HepG2 (cell line): Measurements from ENCODE around the gene AQP6. TPM values are rescaled to one million over a fixed set of nuclear protein-coding genes. Genes with fewer than 3 reads are reported as not detected.

Source experiments
- ATAC-seq: fragments of 200-7000 bp; cut with Tn5 transposase; 3 replicates; pipeline ENCODE4 v1.9.1; 2020; ENCODE audit warnings: mild to moderate bottlenecking, moderate library complexity
- BruUV-seq: library from RNA; stranded (reverse); fragments of 400-500 nt; replicated peaks from 2 replicates; lab custom pipeline; 2021; lab: Mats Ljungman, UMichigan
- CTCF ChIA-PET: fragments of 300-600 bp; formaldehyde crosslinking; extraction: SDS; loops from one replicate; lab custom pipeline; 2021; ENCODE audit warnings: low total read pairs, inconsistent platforms, low intra/inter-chr PET ratio; lab: Yijun Ruan, JAX
- POLR2A ChIA-PET: fragments of 350-600 bp; sonication (Branson Sonifier 250); formaldehyde crosslinking; loops from one replicate; lab custom pipeline; 2020; ENCODE audit warnings: antibody characterized with exemption, inconsistent platforms; lab: Yijun Ruan, JAX
- DNase-seq: peaks from one replicate; pipeline ENCODE4 v3.0.0-alpha.2; 2015; ENCODE audit warnings: low spot score
- FAIRE-seq: peaks from 3 replicates; lab custom pipeline; 2011; peaks lifted over from hg19 to GRCh38; lab: Jason Lieb, UNC
- H2AFZ ChIP-seq: one replicate; pipeline ENCODE4 v1.6.1; 2011; ENCODE audit warnings: low read length, inconsistent platforms
- H3K27ac ChIP-seq: fragments of 300-600 bp; 3 replicates; pipeline ENCODE4 v1.8.0; 2011; ENCODE audit warnings: mixed run types, mild to moderate bottlenecking, mixed read lengths, low read length, inconsistent platforms; ENCODE audit not compliant: insufficient read depth; ENCODE audit errors: extremely low read length
- H3K27me3 ChIP-seq, 2 experiments: fragments of 200-600 bp in 1 of 2; 2 replicates in 1 of 2; 3 replicates in 1 of 2; pipeline versions ENCODE4 v1.6.0 to v1.8.0; 2011; ENCODE audit warnings: low read length in 2 of 2, mild to moderate bottlenecking in 2 of 2, moderate library complexity in 2 of 2, inconsistent platforms in 1 of 2; ENCODE audit not compliant: insufficient read depth in 2 of 2, control insufficient read depth in 1 of 2
- H3K36me3 ChIP-seq, 2 experiments: fragments of 200-600 bp in 1 of 2; replicated peaks in 1 of 2; 2 replicates in 1 of 2; 3 replicates in 1 of 2; pipeline versions ENCODE4 v1.5.1 to v1.8.0; 2011; ENCODE audit warnings: low read length in 2 of 2, inconsistent platforms in 1 of 2; ENCODE audit not compliant: insufficient read depth in 2 of 2, control insufficient read depth in 1 of 2
- H3K4me1 ChIP-seq: 2 replicates; pipeline ENCODE4 v1.5.1; 2012; ENCODE audit warnings: low read length, inconsistent platforms; ENCODE audit not compliant: insufficient read depth
- H3K4me2 ChIP-seq: 2 replicates; pipeline ENCODE4 v1.6.0; 2011; ENCODE audit warnings: low read depth, low read length, inconsistent platforms
- H3K4me3 ChIP-seq, 3 experiments: fragments of 200-600 bp in 1 of 3; sonication (generic), shearing (Covaris generic) in 1 of 3; replicated peaks in 1 of 3; 2 replicates each; pipeline ENCODE4 v1.5.1; 2011 to 2016; ENCODE audit warnings: low read length in 3 of 3, inconsistent platforms in 2 of 3, low read depth in 2 of 3, mild to moderate bottlenecking in 2 of 3, control low read depth in 1 of 3, mixed read lengths in 1 of 3; ENCODE audit not compliant: insufficient read depth in 1 of 3
- H3K79me2 ChIP-seq: one replicate; pipeline ENCODE4 v1.6.1; 2011; ENCODE audit warnings: low read length, inconsistent platforms; ENCODE audit not compliant: insufficient read depth
- H3K9ac ChIP-seq: 2 replicates; pipeline ENCODE4 v1.6.0; 2011; ENCODE audit warnings: mild to moderate bottlenecking, low read depth, low read length, inconsistent platforms; ENCODE audit not compliant: insufficient read depth
- H3K9me3 ChIP-seq: 2 replicates; pipeline ENCODE4 v1.5.1; 2012; ENCODE audit warnings: mild to moderate bottlenecking, low read length
- H4K20me1 ChIP-seq: 2 replicates; pipeline ENCODE4 v1.6.0; 2011; ENCODE audit warnings: inconsistent platforms, mild to moderate bottlenecking, low read length, moderate library complexity; ENCODE audit not compliant: insufficient read depth
- ATF7 ChIP-seq, 2 experiments: fragments of 450-650 bp in 1 of 2; sonication (generic) in 1 of 2; formaldehyde crosslinking in 1 of 2; IDR thresholded peaks; 2 replicates each; pipeline versions ENCODE4 v1.4.0 to v1.6.1; 2016 to 2020; ENCODE audit warnings: antibody characterized with exemption in 1 of 2, mild to moderate bottlenecking in 1 of 2, missing genetic modification reagents in 1 of 2
- CEBPB ChIP-seq: IDR thresholded peaks from 2 replicates; pipeline ENCODE4 v1.6.1; 2011; ENCODE audit warnings: low read depth, low read length, improper control_type of control experiment, borderline replicate concordance
- HNRNPK ChIP-seq: fragments of 200-400 bp; formaldehyde crosslinking; IDR thresholded peaks from 2 replicates; pipeline ENCODE4 v1.6.1; 2018; ENCODE audit warnings: low read length, low read depth, moderate library complexity, mild to moderate bottlenecking; ENCODE audit not compliant: poor library complexity, severe bottlenecking
- NCOR1 ChIP-seq: fragments of 200-600 bp; sonication (generic); IDR thresholded peaks from 2 replicates; pipeline ENCODE4 v1.7.0; 2017; ENCODE audit warnings: antibody characterized with exemption, low read length, borderline replicate concordance
- NR2F2 ChIP-seq: IDR thresholded peaks from 2 replicates; pipeline ENCODE4 v1.6.1; 2012; ENCODE audit warnings: low read depth, inconsistent platforms, borderline replicate concordance
- PPARG ChIP-seq: conservative IDR thresholded peaks from 2 replicates; pipeline ENCODE4 v1.6.1; 2016; ENCODE audit warnings: missing biosample characterization, missing genetic modification reagents
- RBM22 ChIP-seq: fragments of 200-400 bp; formaldehyde crosslinking; optimal IDR thresholded peaks from 2 replicates; pipeline ENCODE3; 2017; ENCODE audit warnings: mild to moderate bottlenecking, low read length, moderate library complexity
- ZBTB3 ChIP-seq: sonication (generic); formaldehyde crosslinking; IDR thresholded peaks from 2 replicates; pipeline ENCODE4 v1.4.0; 2020; ENCODE audit warnings: low read depth, mild to moderate bottlenecking, moderate library complexity, missing genetic modification reagents, borderline replicate concordance
- ZFAT ChIP-seq: sonication (generic); formaldehyde crosslinking; conservative IDR thresholded peaks from 2 replicates; pipeline ENCODE4 v1.8.1; 2023; ENCODE audit warnings: missing genetic modification reagents, inconsistent platforms
- ZNF563 ChIP-seq: sonication (generic); formaldehyde crosslinking; IDR thresholded peaks from 2 replicates; pipeline ENCODE4 v1.8.0; 2022; ENCODE audit warnings: mild to moderate bottlenecking, moderate library complexity, missing genetic modification reagents
- ZNF670 ChIP-seq: sonication (generic); formaldehyde crosslinking; IDR thresholded peaks from 2 replicates; pipeline ENCODE4 v1.8.0; 2022; ENCODE audit warnings: mild to moderate bottlenecking, missing genetic modification reagents, borderline replicate concordance
- WGBS: methylation state at CpG from one replicate; pipeline ENCODE4 v1.1.6; 2017; ENCODE audit warnings: low lambda C conversion rate; 5-methylcytosine and 5-hydroxymethylcytosine counted together
- in situ Hi-C: cut with HindIII; loops from 2 replicates; pipeline ENCODE4 v1.10.0; 2017; ENCODE audit warnings: low pct_unique_long_range_greater_than_20kb; ENCODE audit not compliant: extremely low pct_ligation_motif_present
- intact Hi-C: fragments of 100-400 bp; cut with micrococcal nuclease; formaldehyde crosslinking; loops from one replicate; pipeline ENCODE4 v1.10.0; 2022; ENCODE audit not compliant: unreplicated experiment
- polyA plus RNA-seq, 8 experiments: library from polyadenylated mRNA; depleted of rRNA in 3 of 8; stranded (reverse) in 7 of 8; unstranded in 1 of 8; fragments of >200 nt; fragmentation: Illumina TruSeq in 4 of 8; extraction: Trizol in 4 of 8; gene quantifications; 2 replicates each; pipeline versions ENCODE4 v1.2.1 to v1.2.3, GENCODE V29; 2011 to 2016; ENCODE audit warnings: low read depth in 4 of 8, missing spikeins in 1 of 8, mixed read lengths in 1 of 8; ENCODE audit not compliant: insufficient read depth in 1 of 8
- total RNA-seq, 5 experiments: library from RNA; depleted of rRNA; stranded (reverse); fragments of >200 nt; fragmentation: Illumina TruSeq; extraction: Trizol; gene quantifications; 2 replicates each; pipeline ENCODE4 v1.2.3, GENCODE V29; 2016; ENCODE audit warnings: low read depth in 1 of 5
- TF ChIP-seq, protein P1 (sequence below): fragments of 450-650 bp; IDR thresholded peaks from 2 replicates; pipeline ENCODE4 v1.6.1; 2017
- TF ChIP-seq, protein P2 (sequence below): sonication (generic); formaldehyde crosslinking; IDR thresholded peaks from 2 replicates; pipeline ENCODE4 v1.5.0; 2020; ENCODE audit warnings: missing genetic modification reagents

Gene AQP6
- total and polyA plus RNA-seq, 2 of the 13 experiments (the other 11 are each of a cell fraction or from before 2014, with no cell fraction given), result 0.32 to 1.3 TPM

DNA sequence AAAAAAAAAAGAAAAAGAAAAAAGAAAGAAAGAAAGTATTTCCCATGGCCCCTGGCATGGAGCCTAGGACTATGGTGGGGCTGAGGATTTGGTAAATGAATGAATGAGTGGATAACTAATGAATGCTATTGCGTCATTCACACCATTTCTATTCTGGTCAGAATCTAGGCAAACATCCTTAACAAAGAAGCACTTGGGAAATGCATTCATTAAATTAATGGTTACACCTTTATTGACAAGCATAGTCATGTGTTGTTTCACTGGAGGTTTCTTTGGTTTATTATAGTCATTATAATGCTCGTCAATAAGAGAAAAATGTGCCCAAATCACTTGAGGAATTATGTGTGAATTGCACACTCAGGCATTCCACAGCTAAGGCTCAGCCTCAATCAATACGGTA is 35.8 kb upstream of the AQP6 start:
- H3K27ac ChIP-seq, result no peak overlapping the region
- ATAC-seq, result no peak
- ChIA-PET CTCF (no interaction called here), POLR2A (no interaction called here)
- H3K4me3 ChIP-seq, result no peak overlapping the region
- H2AFZ ChIP-seq, result no peak overlapping the region
- H4K20me1 ChIP-seq, result no peaks in the 10 kb centered on the region
- no peaks in the 10 kb centered on the region for H3K79me2 ChIP-seq
- FAIRE-seq, result no peak
- no peaks in the 10 kb centered on the region for H3K9me3 ChIP-seq
- BruUV-seq, result no TSS peak
- no peak for TF ChIP-seq HNRNPK
- TF ChIP-seq CEBPB, result peak; percentile 47; the same call in 1 of the 2 replicates
- TF ChIP-seq ATF7 (IDR thresholded peaks at IDR 0.05), result peak; percentile 61; the same call in 1 of the 2 replicates
- TF ChIP-seq ATF7 (CRISPR knock-in tag; IDR thresholded peaks at IDR 0.05), result no peak
- no peak overlapping the region for H3K4me2 ChIP-seq
- no peaks in the 10 kb centered on the region for H3K36me3 ChIP-seq
- intact Hi-C loops (no loop called here), in situ Hi-C loops (no loop called here)
- H3K4me1 ChIP-seq, result peaks cover 7% of the 10 kb centered on the region
- no peaks in the 10 kb centered on the region for H3K27me3 ChIP-seq
- WGBS, result 24% methylated on average over 3 of the region's 3 CpGs
- no peak for DNase-seq
- no peak overlapping the region for H3K9ac ChIP-seq

DNA sequence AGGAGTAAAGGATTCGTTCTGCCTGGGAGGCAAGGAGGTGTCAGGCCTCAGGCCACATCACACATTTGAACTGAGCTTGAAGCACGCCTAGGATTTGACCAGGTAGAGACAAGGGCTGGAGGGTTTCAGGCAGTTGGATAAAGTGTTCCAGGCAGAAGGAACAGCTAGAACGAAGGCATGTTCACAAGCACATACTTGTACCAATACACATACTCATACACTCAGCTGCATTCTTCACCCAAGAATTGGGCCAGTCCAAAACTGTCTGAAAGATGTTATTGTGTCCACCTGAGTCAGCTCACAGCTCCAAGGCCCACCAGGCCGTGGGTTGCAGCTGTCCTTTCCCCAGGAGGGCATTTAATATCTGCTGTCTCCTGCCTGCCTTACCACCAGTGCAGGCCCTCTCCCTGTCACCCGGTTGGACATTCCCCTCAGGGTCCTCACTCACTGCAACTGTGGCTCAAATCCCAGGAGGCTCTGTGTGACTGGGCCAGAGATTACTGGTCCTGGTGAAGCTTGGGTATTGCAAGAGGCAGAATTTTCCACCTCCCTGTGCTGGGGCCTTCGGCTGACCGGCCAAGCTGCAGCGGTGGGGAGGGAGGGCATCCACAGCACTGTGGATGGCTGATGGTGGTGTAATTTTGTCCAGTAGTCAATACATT is 35.0 kb upstream of the AQP6 start:
- intact Hi-C loops, result no loop called here
- 24% methylated on average over 4 of the region's 8 CpGs for WGBS
- Histone ChIP-seq H3K79me2 (no peaks in the 10 kb centered on the region), H3K9me3 (no peaks in the 10 kb centered on the region), H2AFZ (no peak overlapping the region), H4K20me1 (no peaks in the 10 kb centered on the region), H3K27ac (no peak overlapping the region), H3K4me1 (peaks cover 7% of the 10 kb centered on the region), H3K36me3 (no peaks in the 10 kb centered on the region), H3K4me3 (no peak overlapping the region), H3K27me3 (no peaks in the 10 kb centered on the region), H3K4me2 (no peak overlapping the region), H3K9ac (no peak overlapping the region)
- in situ Hi-C loops, result no loop called here
- no TSS peak for BruUV-seq
- CTCF ChIA-PET, result no interaction called here
- POLR2A ChIA-PET, result no interaction called here
- FAIRE-seq (no peak), ATAC-seq (peak; percentile 44; the same call in 2 of the 3 replicates), DNase-seq (no peak)
- TF ChIP-seq NCOR1 (no peak), RBM22 (no peak), ZNF563 (CRISPR knock-in tag) (no peak), ZFAT (CRISPR knock-in tag) (no peak), PPARG (CRISPR knock-in tag) (no peak), ZBTB3 (CRISPR knock-in tag) (no peak), NR2F2 (no peak), ZNF670 (no peak)
- TF ChIP-seq, protein P1, sequence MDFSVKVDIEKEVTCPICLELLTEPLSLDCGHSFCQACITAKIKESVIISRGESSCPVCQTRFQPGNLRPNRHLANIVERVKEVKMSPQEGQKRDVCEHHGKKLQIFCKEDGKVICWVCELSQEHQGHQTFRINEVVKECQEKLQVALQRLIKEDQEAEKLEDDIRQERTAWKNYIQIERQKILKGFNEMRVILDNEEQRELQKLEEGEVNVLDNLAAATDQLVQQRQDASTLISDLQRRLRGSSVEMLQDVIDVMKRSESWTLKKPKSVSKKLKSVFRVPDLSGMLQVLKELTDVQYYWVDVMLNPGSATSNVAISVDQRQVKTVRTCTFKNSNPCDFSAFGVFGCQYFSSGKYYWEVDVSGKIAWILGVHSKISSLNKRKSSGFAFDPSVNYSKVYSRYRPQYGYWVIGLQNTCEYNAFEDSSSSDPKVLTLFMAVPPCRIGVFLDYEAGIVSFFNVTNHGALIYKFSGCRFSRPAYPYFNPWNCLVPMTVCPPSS, result no peak
- TF ChIP-seq, protein P2, sequence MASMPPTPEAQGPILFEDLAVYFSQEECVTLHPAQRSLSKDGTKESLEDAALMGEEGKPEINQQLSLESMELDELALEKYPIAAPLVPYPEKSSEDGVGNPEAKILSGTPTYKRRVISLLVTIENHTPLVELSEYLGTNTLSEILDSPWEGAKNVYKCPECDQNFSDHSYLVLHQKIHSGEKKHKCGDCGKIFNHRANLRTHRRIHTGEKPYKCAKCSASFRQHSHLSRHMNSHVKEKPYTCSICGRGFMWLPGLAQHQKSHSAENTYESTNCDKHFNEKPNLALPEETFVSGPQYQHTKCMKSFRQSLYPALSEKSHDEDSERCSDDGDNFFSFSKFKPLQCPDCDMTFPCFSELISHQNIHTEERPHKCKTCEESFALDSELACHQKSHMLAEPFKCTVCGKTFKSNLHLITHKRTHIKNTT (CRISPR knock-in tag), result no peak
